ENCODE data around the gene NPAS3.
A peak's percentile ranks its signal among the peaks of the same experiment; 100 is the strongest.
"Not testable (repeated sequence)": the region's sequence is repeated elsewhere in the genome, so short reads cannot be mapped to it uniquely, and the experiment has no call there.

NPAS3 gene

DNA sequence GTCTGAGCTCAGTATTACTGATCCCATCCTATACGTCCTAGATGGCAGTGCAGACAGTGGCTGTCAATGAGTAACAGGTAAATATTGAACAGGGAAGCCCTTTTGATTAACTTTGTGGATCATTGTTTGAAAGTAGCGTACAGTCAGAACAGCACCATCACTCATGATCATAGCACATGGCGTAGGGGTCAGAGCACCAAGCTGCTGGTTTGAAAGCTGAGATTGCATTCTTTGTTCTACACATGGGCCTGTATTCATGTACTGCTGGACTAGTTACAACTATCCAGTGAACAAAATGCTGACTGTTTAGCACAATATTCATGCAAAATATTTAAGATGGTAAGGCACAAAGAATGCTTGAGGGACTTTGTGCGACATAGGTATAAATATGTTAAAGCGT, 131.8 kb downstream of the NPAS3 start:
- TF ChIP-seq CTCF (conservative IDR thresholded peaks at IDR 0.05; ENCODE audit: control insufficient read depth, insufficient read depth, low read depth, low read length) = no peak
- DNase-seq (ENCODE audit: low read depth) = no peak
- H3K4me3 ChIP-seq (ENCODE audit: control insufficient read depth, low read depth, low read length) = no peak overlapping the region

DNA sequence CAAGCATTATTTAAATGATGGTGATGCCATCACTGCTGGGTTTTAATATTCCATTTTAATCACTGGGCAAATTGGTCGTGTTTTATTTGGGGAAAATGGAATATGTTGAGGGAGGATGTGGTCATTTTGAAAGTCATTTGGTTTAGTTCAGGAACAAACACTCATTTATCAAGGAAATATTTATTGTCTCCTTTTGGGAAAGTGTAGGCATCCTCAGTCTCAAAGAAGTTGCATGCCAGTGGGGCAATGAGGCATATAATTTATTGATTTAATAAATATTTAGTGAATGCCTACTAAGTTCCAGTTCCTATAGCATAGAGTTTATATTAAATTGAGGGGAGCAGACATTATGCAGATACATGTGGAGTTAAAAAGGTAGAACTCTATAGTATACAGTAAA, 134.3 kb downstream of the NPAS3 start:
- TF ChIP-seq CTCF (conservative IDR thresholded peaks at IDR 0.05; ENCODE audit: control insufficient read depth, insufficient read depth, low read depth, low read length) = no peak
- no peak overlapping the region for H3K4me3 ChIP-seq (ENCODE audit: control insufficient read depth, low read depth, low read length)
- DNase-seq (ENCODE audit: low read depth) = no peak

DNA sequence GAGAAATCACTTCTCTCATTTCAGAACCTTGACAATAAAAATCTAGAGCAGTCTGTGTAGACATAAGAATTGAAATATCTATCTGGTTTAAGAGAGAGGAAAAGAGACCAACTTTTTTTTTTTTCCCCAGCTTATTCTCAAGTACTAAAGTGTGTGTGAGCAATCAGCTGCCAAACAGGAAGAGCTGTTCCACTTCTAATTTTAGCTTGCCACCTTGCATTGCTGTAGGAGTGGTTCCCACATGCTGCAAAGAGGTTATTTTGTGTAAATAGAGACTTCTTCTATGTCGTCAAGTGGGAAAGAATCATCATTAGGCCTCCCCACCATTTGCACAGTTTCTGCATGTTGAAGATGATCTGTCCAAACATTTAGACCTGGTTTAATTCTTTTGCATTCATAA, 142.6 kb downstream of the NPAS3 start:
- H3K4me3 ChIP-seq (ENCODE audit: control insufficient read depth, low read depth, low read length) = no peak overlapping the region
- no peak for TF ChIP-seq CTCF (conservative IDR thresholded peaks at IDR 0.05; ENCODE audit: control insufficient read depth, insufficient read depth, low read depth, low read length)
- no peak for DNase-seq (ENCODE audit: low read depth)

DNA sequence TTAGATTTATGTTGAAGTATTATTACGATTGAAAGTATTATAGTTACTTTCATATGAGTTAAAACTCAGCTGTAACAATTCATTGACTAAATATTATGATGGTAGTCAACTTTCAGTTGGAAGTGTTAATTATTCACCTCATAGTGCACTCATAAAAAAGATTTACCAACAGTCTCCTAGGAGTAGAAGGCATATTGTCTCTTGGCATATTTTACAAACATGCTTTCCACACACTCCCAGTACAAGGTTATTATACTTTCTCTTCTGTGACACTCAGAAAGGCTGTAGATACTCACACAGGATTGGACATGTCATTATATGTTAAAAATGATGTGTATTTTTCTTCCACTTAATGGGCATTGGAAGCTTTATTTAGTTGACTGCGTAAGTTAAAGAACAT, 147.1 kb downstream of the NPAS3 start:
- TF ChIP-seq CTCF (conservative IDR thresholded peaks at IDR 0.05; ENCODE audit: control insufficient read depth, insufficient read depth, low read depth, low read length) = no peak
- DNase-seq (ENCODE audit: low read depth) = no peak
- H3K4me3 ChIP-seq (ENCODE audit: control insufficient read depth, low read depth, low read length) = no peak overlapping the region

DNA sequence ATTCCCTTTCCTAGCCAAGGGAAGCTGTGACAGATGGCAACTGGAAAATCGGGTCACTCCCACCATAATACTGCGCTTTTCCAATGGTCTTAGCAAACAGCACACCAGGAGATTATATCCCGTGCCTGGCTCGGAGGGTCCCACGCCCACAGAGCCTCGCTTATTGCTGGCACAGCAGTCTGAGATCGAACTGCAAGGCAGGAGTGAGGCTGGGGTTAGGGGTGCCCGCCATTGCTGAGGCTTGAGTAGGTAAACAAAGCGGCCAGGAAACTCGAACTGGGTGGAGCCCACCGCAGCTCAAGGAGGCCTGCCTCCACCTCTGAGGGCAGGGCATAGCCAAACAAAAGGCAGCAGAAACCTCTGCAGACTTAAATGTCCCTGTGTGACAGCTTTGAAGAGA, 149.6 kb downstream of the NPAS3 start:
- not testable (repeated sequence) for H3K4me3 ChIP-seq (ENCODE audit: control insufficient read depth, low read depth, low read length); DNase-seq (ENCODE audit: low read depth)

GRCh38 chr14:33098016-33098415, 159.3 kb downstream of the NPAS3 start:
- no peak for DNase-seq (ENCODE audit: low read depth)
- TF ChIP-seq CTCF (conservative IDR thresholded peaks at IDR 0.05; ENCODE audit: control insufficient read depth, insufficient read depth, low read depth, low read length) = no peak
- no peak overlapping the region for H3K4me3 ChIP-seq (ENCODE audit: control insufficient read depth, low read depth, low read length)

- peak; percentile 7 for DNase-seq (ENCODE audit: low read depth)
- H3K4me3 ChIP-seq (ENCODE audit: control insufficient read depth, low read depth, low read length) = no peak overlapping the region
- TF ChIP-seq CTCF (conservative IDR thresholded peaks at IDR 0.05; ENCODE audit: control insufficient read depth, insufficient read depth, low read depth, low read length) = no peak
These were observed 164.8 kb downstream of the NPAS3 start for GRCh38 chr14:33103489-33103888.

All from fibroblast of mammary gland (primary cell).